Mucosa of descending colon (tissue), 3 donors: ENCODE measurements around the gene GPR107. TPM values are rescaled to one million over a fixed set of nuclear protein-coding genes. Genes with fewer than 3 reads are reported as not detected.

Experiments
- ATAC-seq: fragments of 200-7000 bp; cut with Tn5 transposase; one replicate; pipeline ENCODE4 v1.9.1; 2020; ENCODE audit warnings: mild to moderate bottlenecking, moderate library complexity
- DNase-seq, 3 donors: peaks; one replicate each; pipeline ENCODE4 v3.0.0-alpha.2; 2020
- H3K36me3 ChIP-seq: fragments of 200-600 bp; one replicate; pipeline ENCODE4 v1.8.0; 2021; ENCODE audit warnings: low read depth, mild to moderate bottlenecking
- H3K4me1 ChIP-seq: fragments of 200-600 bp; one replicate; pipeline ENCODE4 v1.8.0; 2021; ENCODE audit warnings: low read depth, mild to moderate bottlenecking
- H3K4me3 ChIP-seq: fragments of 200-600 bp; one replicate; pipeline ENCODE4 v1.8.0; 2021; ENCODE audit warnings: mild to moderate bottlenecking
- H3K9me3 ChIP-seq: fragments of 200-600 bp; one replicate; pipeline ENCODE4 v1.8.0; 2021; ENCODE audit warnings: mild to moderate bottlenecking
- CTCF ChIP-seq: fragments of 200-600 bp; IDR thresholded peaks from one replicate; pipeline ENCODE4 v1.8.0; 2022; ENCODE audit warnings: antibody characterized with exemption, mild to moderate bottlenecking
- intact Hi-C, 2 donors: fragments of 100-400 bp; cut with DNase I in 1 of 2; cut with micrococcal nuclease in 1 of 2; formaldehyde crosslinking; loops; one replicate each; pipeline versions ENCODE4 v1.11.0 to v1.11.1; 2022; cut with DNase I, micrococcal nuclease
- total RNA-seq, 3 donors: library from RNA; stranded (reverse); fragmentation: NEBNext Ultra II Directional in 2 of 3; extraction: Animal tissue kit (Norgen Biotek cat#: 25700) in 2 of 3; gene quantifications; one replicate each; pipeline versions ENCODE4 v1.2.1 to v1.2.4, GENCODE V29; 2021 to 2023
- donor health status: DM: no; HTN: no; CAD: no; lungs with moderate emphysema.
- donor health status: DM: no; HTN: no; CAD: no.
- donor health status: DM: no; HTN: yes; CAD: no.

The GPR107 gene
- total RNA-seq, 3 donors from 2014 or later, result 39.7 to 50.1 (median 49.1) TPM

GRCh38 chr9:130128251-130128650 lies 74.5 kb downstream of the GPR107 start:
- no peak overlapping the region for H3K4me3 ChIP-seq
- H3K4me1 ChIP-seq, result no peaks in the 10 kb centered on the region
- H3K36me3 ChIP-seq, result no peaks in the 10 kb centered on the region
- no peaks in the 10 kb centered on the region for H3K9me3 ChIP-seq
- DNase-seq, result peak in 2 of 3 donors; percentile 27 to 60
- TF ChIP-seq CTCF, result no peak
- peak; percentile 89 for ATAC-seq
- intact Hi-C loops, result no loop called here

- no peaks in the 10 kb centered on the region for H3K36me3 ChIP-seq
- H3K4me1 ChIP-seq, result no peaks in the 10 kb centered on the region
- peak; percentile 37 to 66 (median 45) for DNase-seq
These were observed 75.2 kb downstream of the GPR107 start for GRCh38 chr9:130128733-130129431.

GRCh38 chr9:130129432-130130061 lies 75.8 kb downstream of the GPR107 start:
- no peaks in the 10 kb centered on the region for H3K4me1 ChIP-seq
- ATAC-seq (no peak), DNase-seq (peak in 1 of 3 donors; percentile 17)
- H3K9me3 ChIP-seq, result no peaks in the 10 kb centered on the region
- no peak overlapping the region for H3K4me3 ChIP-seq
- TF ChIP-seq CTCF, result no peak
- intact Hi-C loops, result no loop called here
- H3K36me3 ChIP-seq, result no peaks in the 10 kb centered on the region

More at GRCh38 chr9:130128733-130129431, 75.2 kb downstream of the GPR107 start:
- no peak for TF ChIP-seq CTCF
- intact Hi-C loops, result no loop called here
- peak; percentile 72 for ATAC-seq
- no peak overlapping the region for H3K4me3 ChIP-seq
- H3K9me3 ChIP-seq, result no peaks in the 10 kb centered on the region

- intact Hi-C loops, result no loop called here
- H3K4me3 ChIP-seq, result no peak overlapping the region
- no peaks in the 10 kb centered on the region for H3K36me3 ChIP-seq
- ATAC-seq, result no peak
- H3K4me1 ChIP-seq, result no peaks in the 10 kb centered on the region
- TF ChIP-seq CTCF, result no peak
- H3K9me3 ChIP-seq, result no peaks in the 10 kb centered on the region
- DNase-seq, result peak in 1 of 3 donors; percentile 13
These were observed 79.0 kb downstream of the GPR107 start for GRCh38 chr9:130132746-130133145.

GRCh38 chr9:130137081-130137640 lies 83.5 kb downstream of the GPR107 start:
- intact Hi-C loops, result no loop called here
- no peaks in the 10 kb centered on the region for H3K4me1 ChIP-seq

More at GRCh38 chr9:130137081-130137640, 83.5 kb downstream of the GPR107 start:
- no peak for DNase-seq
- Histone ChIP-seq H3K9me3 (no peaks in the 10 kb centered on the region), H3K4me3 (no peak overlapping the region), H3K36me3 (no peaks in the 10 kb centered on the region)
- TF ChIP-seq CTCF, result no peak
- ATAC-seq, result no peak
